HG03575 (cell line): Measurements from ENCODE around the gene GGA3.
"Not testable (repeated sequence)": the region's sequence is repeated elsewhere in the genome, so short reads cannot be mapped to it uniquely, and the experiment has no call there.

ENCODE experiments used
- ATAC-seq: cut with Tn5 transposase; IDR thresholded peaks from one replicate; pipeline ENCODE4 v1.9.1; 2021; ENCODE audit not compliant: unreplicated experiment, insufficient number of reproducible peaks, low FRiP score; ENCODE audit errors: extremely low read depth

Gene GGA3

GRCh38 chr17:75261336-75262111 lies at the start of gene GGA3, which contains the start of gene MRPS7:
GGA3 (minus strand) TSS chr17:75261606; CDS start chr17:75261587, 19 bp downstream.
MRPS7 (plus strand) TSS chr17:75261879; CDS start chr17:75261901, 22 bp downstream.
- no peak for ATAC-seq

- no peak for ATAC-seq
Observed at GRCh38 chr17:75308732-75309629, 47.6 kb upstream of the GGA3 start.

- ATAC-seq, result no peak
Observed at GRCh38 chr17:75307957-75308731, 46.7 kb upstream of the GGA3 start.

GRCh38 chr17:75301502-75302206 lies 40.2 kb upstream of the GGA3 start:
- ATAC-seq, result no peak

GRCh38 chr17:75301049-75301448 lies 39.6 kb upstream of the GGA3 start:
- no peak for ATAC-seq

GRCh38 chr17:75300280-75300679 lies 38.9 kb upstream of the GGA3 start:
- no peak for ATAC-seq

- peak; percentile 47 for ATAC-seq
Observed at GRCh38 chr17:75295201-75296158, 34.1 kb upstream of the GGA3 start.

- ATAC-seq, result not testable (repeated sequence)
Observed at GRCh38 chr17:75292810-75293448, 31.5 kb upstream of the GGA3 start.

GRCh38 chr17:75289832-75290337 lies 28.5 kb upstream of the GGA3 start:
- ATAC-seq, result no peak

GRCh38 chr17:75289115-75289831 lies 27.9 kb upstream of the GGA3 start, which contains the start of gene SLC25A19:
SLC25A19 (minus strand) TSS chr17:75289433; CDS start chr17:75286764, 2,669 bp downstream.
- peak; percentile 55 for ATAC-seq

- ATAC-seq, result no peak
Observed at GRCh38 chr17:75288770-75289114, 27.3 kb upstream of the GGA3 start.

- no peak for ATAC-seq
Observed at GRCh38 chr17:75288359-75288758, 27.0 kb upstream of the GGA3 start.

- ATAC-seq, result no peak
Observed at GRCh38 chr17:75287221-75287620, 25.8 kb upstream of the GGA3 start.

GRCh38 chr17:75285123-75285522 lies 23.7 kb upstream of the GGA3 start:
- no peak for ATAC-seq

- ATAC-seq, result not testable (repeated sequence)
Observed at GRCh38 chr17:75280189-75280588, 18.8 kb upstream of the GGA3 start.

GRCh38 chr17:75277664-75278071 lies 16.3 kb upstream of the GGA3 start:
- ATAC-seq, result no peak
